ENCODE data around the gene SNRPF.

GRCh38 chr12:95863337-95863736 is 4.6 kb downstream of the SNRPF start:
- TF ChIP-seq CTCF (IDR thresholded peaks at IDR 0.05) (no peak), ZFX (IDR thresholded peaks at IDR 0.05; ENCODE audit: borderline replicate concordance) (no peak)

Measured in 22Rv1 (cell line).